CD14-positive monocyte (primary cell): ENCODE measurements around the gene ACTR3. TPM values are rescaled to one million over a fixed set of nuclear protein-coding genes. Genes with fewer than 3 reads are reported as not detected.
A peak's percentile ranks its signal among the peaks of the same experiment; 100 is the strongest.

ENCODE experiments used
- DNase-seq, 3 donors: peaks; one replicate each; pipeline ENCODE4 v3.0.0-alpha.2; 2011 to 2022
- H2AFZ ChIP-seq: 2 replicates; pipeline ENCODE4 v1.6.0; 2012; ENCODE audit warnings: mild to moderate bottlenecking, low read depth, low read length, inconsistent platforms; ENCODE audit not compliant: insufficient read depth, poor library complexity, severe bottlenecking
- H3K27ac ChIP-seq, 2 donors: 1 replicate in 1 of 2; 2 replicates in 1 of 2; pipeline ENCODE4 v1.5.1; 2012 to 2013; ENCODE audit warnings: low read length in 2 of 2, control low read depth in 1 of 2, inconsistent platforms in 1 of 2, low read depth in 1 of 2, mild to moderate bottlenecking in 1 of 2
- H3K27me3 ChIP-seq, 2 donors: one replicate each; pipeline versions ENCODE4 v1.6.0 to v1.6.1; 2011 to 2013; ENCODE audit warnings: low read length in 2 of 2; ENCODE audit not compliant: control insufficient read depth in 2 of 2, insufficient read depth in 2 of 2
- H3K36me3 ChIP-seq, 2 donors: replicated peaks in 1 of 2; 1 replicate in 1 of 2; 2 replicates in 1 of 2; pipeline versions ENCODE4 v1.5.1 to v1.6.1; 2012 to 2013; ENCODE audit warnings: low read length in 2 of 2, control low read depth in 1 of 2, inconsistent platforms in 1 of 2, mild to moderate bottlenecking in 1 of 2; ENCODE audit not compliant: insufficient read depth in 2 of 2, control insufficient read depth in 1 of 2
- H3K4me1 ChIP-seq, 2 donors: 1 replicate in 1 of 2; 2 replicates in 1 of 2; pipeline versions ENCODE4 v1.5.1 to v1.6.1; 2012 to 2013; ENCODE audit warnings: low read length in 2 of 2, control low read depth in 1 of 2, inconsistent platforms in 1 of 2, mild to moderate bottlenecking in 1 of 2, moderate library complexity in 1 of 2; ENCODE audit not compliant: insufficient read depth in 2 of 2, control insufficient read depth in 1 of 2
- H3K4me2 ChIP-seq: replicated peaks from 2 replicates; pipeline ENCODE3; 2012; ENCODE audit warnings: low read length, moderate library complexity, mild to moderate bottlenecking; ENCODE audit not compliant: poor library complexity, severe bottlenecking; ENCODE audit errors: extremely low read depth
- H3K4me3 ChIP-seq, 3 experiments: fragments of 200-600 bp in 1 of 3; sonication (generic) in 1 of 3; replicated peaks in 1 of 3; 1 replicate in 2 of 3; 2 replicates in 1 of 3; pipeline ENCODE4 v1.5.1; 2011 to 2013; ENCODE audit warnings: low read length in 3 of 3, mild to moderate bottlenecking in 3 of 3, control low read depth in 2 of 3, low read depth in 2 of 3, inconsistent platforms in 1 of 3, moderate library complexity in 1 of 3
- H3K79me2 ChIP-seq: 2 replicates; pipeline ENCODE4 v1.6.0; 2012; ENCODE audit warnings: mild to moderate bottlenecking, control low read depth, inconsistent platforms, low read length, moderate library complexity; ENCODE audit not compliant: insufficient read depth
- H3K9ac ChIP-seq: 2 replicates; pipeline ENCODE4 v1.6.0; 2017; ENCODE audit warnings: low read length, mild to moderate bottlenecking; ENCODE audit not compliant: insufficient read depth, poor library complexity, severe bottlenecking
- H3K9me3 ChIP-seq, 2 donors: replicated peaks in 1 of 2; 1 replicate in 1 of 2; 2 replicates in 1 of 2; pipeline versions ENCODE4 v1.5.1 to v1.6.1; 2012 to 2013; ENCODE audit warnings: low read length in 2 of 2, control low read depth in 1 of 2; ENCODE audit not compliant: control insufficient read depth in 1 of 2, insufficient read depth in 1 of 2
- H4K20me1 ChIP-seq: 2 replicates; pipeline ENCODE4 v1.6.0; 2012; ENCODE audit warnings: mild to moderate bottlenecking, low read length, control low read depth, moderate library complexity; ENCODE audit not compliant: insufficient read depth
- H3K27ac Mint-ChIP-seq, 7 donors: one replicate each; pipeline ENCODE4 v1.8.0; 2020; ENCODE audit warnings: mild to moderate bottlenecking in 7 of 7, mixed read lengths in 7 of 7, moderate library complexity in 6 of 7, inconsistent platforms in 2 of 7
- H3K27me3 Mint-ChIP-seq, 3 donors: one replicate each; pipeline ENCODE4 v1.8.0; 2021 to 2022; ENCODE audit warnings: low read depth in 3 of 3, mild to moderate bottlenecking in 3 of 3, mixed read lengths in 3 of 3, moderate library complexity in 3 of 3, inconsistent platforms in 1 of 3
- H3K36me3 Mint-ChIP-seq, 2 donors: one replicate each; pipeline ENCODE4 v1.8.0; 2020; ENCODE audit warnings: mixed read lengths in 2 of 2, inconsistent platforms in 1 of 2, mild to moderate bottlenecking in 1 of 2
- H3K4me1 Mint-ChIP-seq: one replicate; pipeline ENCODE4 v1.8.0; 2020; ENCODE audit warnings: mild to moderate bottlenecking, mixed read lengths
- H3K4me3 Mint-ChIP-seq, 2 donors: one replicate each; pipeline ENCODE4 v1.8.0; 2020; ENCODE audit warnings: mild to moderate bottlenecking in 2 of 2, mixed read lengths in 2 of 2, moderate library complexity in 1 of 2
- H3K9me3 Mint-ChIP-seq, 7 donors: one replicate each; pipeline ENCODE4 v1.8.0; 2020 to 2022; ENCODE audit warnings: mixed read lengths in 7 of 7, mild to moderate bottlenecking in 6 of 7, moderate library complexity in 6 of 7, inconsistent platforms in 2 of 7
- CTCF ChIP-seq: fragments of 200-600 bp; IDR thresholded peaks from one replicate; pipeline ENCODE4 v1.8.0; 2022; ENCODE audit warnings: antibody characterized with exemption, mild to moderate bottlenecking
- WGBS: methylation state at CpG from one replicate; pipeline ENCODE4 v1.1.5; 2013; ENCODE audit warnings: missing lambda C conversion rate; ENCODE audit not compliant: insufficient coverage; 5-methylcytosine and 5-hydroxymethylcytosine counted together
- intact Hi-C, 2 donors: fragments of 100-400 bp; cut with micrococcal nuclease; formaldehyde crosslinking; loops; one replicate each; pipeline versions ENCODE4 v1.15.0 to v1.15.1; 2023
- polyA plus RNA-seq, 3 donors: library from polyadenylated mRNA; depleted of rRNA in 1 of 3; unstranded in 2 of 3; stranded (reverse) in 1 of 3; fragments of 300-500 nt in 2 of 3; fragments of >200 nt in 1 of 3; fragmentation: Illumina TruSeq in 2 of 3; gene quantifications; 1 replicate in 2 of 3; 2 replicates in 1 of 3; pipeline ENCODE4 v1.2.3, GENCODE V29; 2012 to 2021

ACTR3 gene
- polyA plus RNA-seq, 3 donors, result 103 to 557 (median 464) TPM

GRCh38 chr2:113854970-113855740 lies 34.7 kb upstream of the ACTR3 start:
- no peak overlapping the region for H2AFZ ChIP-seq
- H3K36me3 ChIP-seq, result no peaks in the 10 kb centered on the region
- peaks cover 5% of the 10 kb centered on the region for H3K79me2 ChIP-seq
- peaks cover 49 to 59% of the 10 kb centered on the region in 2 donors for H3K4me1 ChIP-seq
- no peak for TF ChIP-seq CTCF
- H3K9me3 ChIP-seq, result no peaks in the 10 kb centered on the region
- intact Hi-C loops, result loop anchor here (5.0 kb wide), 1 partner anchor 37 kb away; the partner anchor contains the start of gene ACTR3 (in 2 of the 2)
- Mint-ChIP-seq H3K9me3 (no peaks in the 10 kb centered on the region), H3K4me3 (no peak overlapping the region), H3K27ac (peak overlapping the region in 6 of 7 donors; percentile 15 to 75 (median 60)), H3K4me1 (peaks cover 54% of the 10 kb centered on the region), H3K36me3 (no peaks in the 10 kb centered on the region), H3K27me3 (peaks cover 0 to 1% (median 0%) of the 10 kb centered on the region in 3 donors)
- no peak overlapping the region for H3K4me2 ChIP-seq
- 56% methylated on average over 7 of the region's 8 CpGs for WGBS
- no peaks in the 10 kb centered on the region for H4K20me1 ChIP-seq
- H3K27me3 ChIP-seq, result no peaks in the 10 kb centered on the region
- H3K4me3 ChIP-seq, result no peak overlapping the region
- H3K27ac ChIP-seq, result no peak overlapping the region
- peak; percentile 57 to 80 (median 59) for DNase-seq
- no peak overlapping the region for H3K9ac ChIP-seq

- Mint-ChIP-seq H3K27me3 (peaks cover 0 to under 1% (median 0%) of the 10 kb centered on the region in 3 donors), H3K9me3 (no peaks in the 10 kb centered on the region), H3K36me3 (no peaks in the 10 kb centered on the region), H3K4me3 (peak overlapping the region in 1 of 2 donors; percentile 82), H3K4me1 (peaks cover 57% of the 10 kb centered on the region), H3K27ac (peak overlapping the region; percentile 80 to 94 (median 92))
- Histone ChIP-seq H3K36me3 (no peaks in the 10 kb centered on the region), H3K4me2 (peak overlapping the region; percentile 66), H4K20me1 (no peaks in the 10 kb centered on the region), H3K9ac (no peak overlapping the region), H2AFZ (no peak overlapping the region), H3K79me2 (peaks cover 23% of the 10 kb centered on the region), H3K4me1 (peaks cover 59 to 74% of the 10 kb centered on the region in 2 donors), H3K4me3 (peak overlapping the region in 2 of 3 experiments; percentile 16 to 52), H3K27me3 (no peaks in the 10 kb centered on the region), H3K9me3 (no peaks in the 10 kb centered on the region), H3K27ac (peak overlapping the region; percentile 63 to 71)
- peak; percentile 44 to 85 (median 79) for DNase-seq
- no peak for TF ChIP-seq CTCF
- no CpG with 5 or more reads among the region's 3 CpGs for WGBS
- intact Hi-C loops, result loop anchor here (5.0 kb wide), 1 partner anchor 35 kb away; the partner anchor contains the start of gene ACTR3 (in 2 of the 2)
Measured at GRCh38 chr2:113857464-113857863, 32.4 kb upstream of the ACTR3 start.
